Measurements from ENCODE around the gene DUSP22. TPM values are rescaled to one million over a fixed set of nuclear protein-coding genes. Genes with fewer than 3 reads are reported as not detected.

DUSP22 gene
- total RNA-seq, 1 experiment from 2014 or later = 25.0 TPM

GRCh38 chr6:382883-383810, 90.9 kb downstream of the DUSP22 start:
- Histone ChIP-seq H2BK20ac (ENCODE audit: low read depth, low read length, poor library complexity, severe bottlenecking) (no peak overlapping the region), H3K18ac (ENCODE audit: insufficient read length, low read depth, low read length) (no peak overlapping the region), H2BK120ac (ENCODE audit: low read depth, low read length, poor library complexity, severe bottlenecking) (no peak overlapping the region), H4K91ac (ENCODE audit: insufficient read length, low read depth, low read length) (no peak overlapping the region), H3K79me2 (ENCODE audit: insufficient read depth, low read length) (no peaks in the 10 kb centered on the region), H3K9me3 (ENCODE audit: control insufficient read depth, low read depth, low read length) (peaks cover 39% of the 10 kb centered on the region), H3K4me2 (ENCODE audit: insufficient read depth, insufficient read length, low read length) (no peak overlapping the region), H4K20me1 (ENCODE audit: control insufficient read depth, insufficient read depth, insufficient read length) (no peaks in the 10 kb centered on the region), H3K56ac (ENCODE audit: insufficient read length, low read depth, low read length) (no peak overlapping the region), H3T11ph (ENCODE audit: low read length) (no peak overlapping the region), H3K9ac (ENCODE audit: extremely low read depth, insufficient read length, low read length) (no peak overlapping the region), H3K23ac (ENCODE audit: insufficient read length, low read depth, low read length) (no peak overlapping the region), H3K27me3 (ENCODE audit: insufficient read depth, low read length) (no peaks in the 10 kb centered on the region), H3K4ac (ENCODE audit: low read depth, low read length) (no peak overlapping the region), H3K27ac (ENCODE audit: insufficient read length, low read depth, low read length) (no peak overlapping the region), H3K14ac (ENCODE audit: insufficient read depth, low read length) (no peak overlapping the region), H2AFZ (ENCODE audit: low read length) (no peak overlapping the region), H3K23me2 (ENCODE audit: insufficient read length, low read depth, low read length, poor library complexity, severe bottlenecking) (peaks cover 4% of the 10 kb centered on the region), H2BK15ac (ENCODE audit: low read depth, low read length) (no peak overlapping the region), H2AK5ac (ENCODE audit: insufficient read length, low read length) (no peak overlapping the region), H2BK5ac (ENCODE audit: insufficient read length, low read length) (no peak overlapping the region), H3K79me1 (ENCODE audit: insufficient read depth, low read depth, low read length, poor library complexity, severe bottlenecking) (no peaks in the 10 kb centered on the region), H4K8ac (replicated peaks; ENCODE audit: insufficient read length, low read depth, low read length) (no peak overlapping the region), H3K4me1 (ENCODE audit: insufficient read depth, low read length) (no peaks in the 10 kb centered on the region), H4K5ac (ENCODE audit: insufficient read length, low read depth, low read length) (no peak overlapping the region), H2BK12ac (ENCODE audit: insufficient read length, low read depth, low read length) (no peak overlapping the region)
- H3K36me3 Mint-ChIP-seq (ENCODE audit: insufficient read depth in 1 of 3, low read depth in 3 of 3) = peaks cover 0 to 5% (median 5%) of the 10 kb centered on the region in 3 experiments; a peak in 5 of 7 replicates
- no peak for DNase-seq
- peak; percentile 44; the same call in 2 of the 3 replicates for TF ChIP-seq CTCF (conservative IDR thresholded peaks at IDR 0.05)
- H3K4me1 Mint-ChIP-seq = no peaks in the 10 kb centered on the region
- WGBS (ENCODE audit: extremely low coverage, insufficient read length, low lambda C conversion rate) = no CpG with 5 or more reads among the region's 22 CpGs
- H3K27me3 Mint-ChIP-seq (ENCODE audit: low read depth) = peaks cover 63% of the 10 kb centered on the region
- H3K4me3 Mint-ChIP-seq = no peak overlapping the region
- H3K9me3 Mint-ChIP-seq = peaks cover 33 to 37% of the 10 kb centered on the region in 2 experiments
- H3K27ac Mint-ChIP-seq = peak overlapping the region in 1 of 3 experiments; percentile 33; a peak in 1 of 7 replicates

Measured in H9 (cell line).